ENCODE measurements around the gene ATP2A3.

Gene ATP2A3

DNA sequence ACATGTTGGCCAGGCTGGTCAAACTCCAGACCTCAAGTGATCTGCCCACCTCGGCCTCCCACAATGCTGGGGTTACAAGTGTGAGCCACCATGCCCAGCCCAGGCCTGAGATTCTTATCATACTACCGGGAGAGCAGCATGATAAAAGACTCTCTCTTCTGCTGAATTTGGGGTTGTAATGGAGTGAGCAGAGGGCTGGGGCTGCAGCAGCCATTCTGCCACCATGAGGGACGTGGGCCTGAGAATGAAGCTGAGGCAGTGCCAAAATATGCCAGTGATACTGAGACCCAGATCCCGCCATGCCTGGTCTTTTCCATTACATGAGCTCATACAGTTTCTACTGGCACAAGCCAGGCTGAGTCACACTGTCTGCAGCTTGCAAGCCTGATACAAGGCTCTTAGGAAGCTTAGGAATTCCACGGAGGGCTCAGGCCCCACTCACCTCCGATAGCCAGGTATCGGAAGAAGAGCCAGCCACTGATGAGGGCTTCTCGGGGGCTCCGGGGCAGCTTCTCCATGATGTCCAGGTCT, 28.3 kb downstream of the ATP2A3 start:
- Histone ChIP-seq H2AFZ (ENCODE audit: low read length) (no peak overlapping the region), H3K27ac (ENCODE audit: low read depth, low read length, poor library complexity, severe bottlenecking) (no peak overlapping the region), H3K4me2 (ENCODE audit: low read length) (no peak overlapping the region)

DNA sequence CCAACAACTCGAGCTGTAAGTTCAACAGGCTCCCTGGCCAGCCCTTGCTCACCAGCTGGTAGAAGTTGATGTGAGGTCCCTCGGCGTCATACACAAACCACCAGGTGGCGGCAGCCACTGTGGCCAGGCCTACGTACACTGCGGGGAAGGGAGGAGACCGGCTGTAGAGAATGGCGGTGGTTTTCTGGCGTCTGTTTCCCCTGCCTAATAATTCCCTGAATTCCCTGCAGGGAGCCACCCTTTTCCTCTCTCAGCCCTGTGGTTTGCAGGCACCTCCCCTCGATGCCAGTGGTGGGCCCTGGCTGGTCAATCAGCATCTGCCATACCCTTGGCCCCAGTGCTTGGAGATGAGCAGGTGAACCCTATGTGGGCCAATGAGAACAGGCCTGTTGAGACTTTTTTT, 29.1 kb downstream of the ATP2A3 start:
- no peaks in the 10 kb centered on the region for H4K20me1 ChIP-seq (ENCODE audit: insufficient read depth, low read length)
- H3K36me3 ChIP-seq (ENCODE audit: insufficient read depth, low read length), result peaks cover 95% of the 10 kb centered on the region
- no peaks in the 10 kb centered on the region for H3K9me2 ChIP-seq (ENCODE audit: low read depth, low read length)
- H3K27me3 ChIP-seq (ENCODE audit: insufficient read depth, low read length), result no peaks in the 10 kb centered on the region
- TF ChIP-seq, protein P1, sequence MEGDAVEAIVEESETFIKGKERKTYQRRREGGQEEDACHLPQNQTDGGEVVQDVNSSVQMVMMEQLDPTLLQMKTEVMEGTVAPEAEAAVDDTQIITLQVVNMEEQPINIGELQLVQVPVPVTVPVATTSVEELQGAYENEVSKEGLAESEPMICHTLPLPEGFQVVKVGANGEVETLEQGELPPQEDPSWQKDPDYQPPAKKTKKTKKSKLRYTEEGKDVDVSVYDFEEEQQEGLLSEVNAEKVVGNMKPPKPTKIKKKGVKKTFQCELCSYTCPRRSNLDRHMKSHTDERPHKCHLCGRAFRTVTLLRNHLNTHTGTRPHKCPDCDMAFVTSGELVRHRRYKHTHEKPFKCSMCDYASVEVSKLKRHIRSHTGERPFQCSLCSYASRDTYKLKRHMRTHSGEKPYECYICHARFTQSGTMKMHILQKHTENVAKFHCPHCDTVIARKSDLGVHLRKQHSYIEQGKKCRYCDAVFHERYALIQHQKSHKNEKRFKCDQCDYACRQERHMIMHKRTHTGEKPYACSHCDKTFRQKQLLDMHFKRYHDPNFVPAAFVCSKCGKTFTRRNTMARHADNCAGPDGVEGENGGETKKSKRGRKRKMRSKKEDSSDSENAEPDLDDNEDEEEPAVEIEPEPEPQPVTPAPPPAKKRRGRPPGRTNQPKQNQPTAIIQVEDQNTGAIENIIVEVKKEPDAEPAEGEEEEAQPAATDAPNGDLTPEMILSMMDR (IDR thresholded peaks at IDR 0.05; ENCODE audit: low read length), result peak; percentile 64
- TF ChIP-seq EZH2 (IDR thresholded peaks at IDR 0.05; ENCODE audit: borderline replicate concordance, low read length), result no peak
- H3K9me3 ChIP-seq (ENCODE audit: low read length), result no peaks in the 10 kb centered on the region
- H3K9ac ChIP-seq (ENCODE audit: low read length), result no peak overlapping the region
- H3K27ac ChIP-seq (ENCODE audit: low read depth, low read length, poor library complexity, severe bottlenecking), result no peak overlapping the region
- no peaks in the 10 kb centered on the region for H3F3A ChIP-seq (ENCODE audit: insufficient read depth, low read length)
- H3K4me2 ChIP-seq (ENCODE audit: low read length), result no peak overlapping the region
- no peak overlapping the region for H3K4me3 ChIP-seq (ENCODE audit: low read depth, low read length, poor library complexity, severe bottlenecking)
- no peak overlapping the region for H2AFZ ChIP-seq (ENCODE audit: low read length)
- H3K4me1 ChIP-seq (ENCODE audit: insufficient read depth, low read length, severe bottlenecking), result no peaks in the 10 kb centered on the region
- no peaks in the 10 kb centered on the region for H3K79me2 ChIP-seq (ENCODE audit: insufficient read depth, low read length)

More for the DNA sequence above, 28.3 kb downstream of the ATP2A3 start:
- Histone ChIP-seq H3K9ac (ENCODE audit: low read length) (no peak overlapping the region), H3K9me3 (ENCODE audit: low read length) (no peaks in the 10 kb centered on the region), H3K4me3 (ENCODE audit: low read depth, low read length, poor library complexity, severe bottlenecking) (no peak overlapping the region), H3K79me2 (ENCODE audit: insufficient read depth, low read length) (no peaks in the 10 kb centered on the region), H3F3A (ENCODE audit: insufficient read depth, low read length) (no peaks in the 10 kb centered on the region), H3K4me1 (ENCODE audit: insufficient read depth, low read length, severe bottlenecking) (no peaks in the 10 kb centered on the region), H4K20me1 (ENCODE audit: insufficient read depth, low read length) (no peaks in the 10 kb centered on the region), H3K9me2 (ENCODE audit: low read depth, low read length) (no peaks in the 10 kb centered on the region), H3K36me3 (ENCODE audit: insufficient read depth, low read length) (peaks cover 95% of the 10 kb centered on the region), H3K27me3 (ENCODE audit: insufficient read depth, low read length) (no peaks in the 10 kb centered on the region)
- TF ChIP-seq, protein P1 (IDR thresholded peaks at IDR 0.05; ENCODE audit: low read length), result no peak
- no peak for TF ChIP-seq EZH2 (IDR thresholded peaks at IDR 0.05; ENCODE audit: borderline replicate concordance, low read length)

DNA sequence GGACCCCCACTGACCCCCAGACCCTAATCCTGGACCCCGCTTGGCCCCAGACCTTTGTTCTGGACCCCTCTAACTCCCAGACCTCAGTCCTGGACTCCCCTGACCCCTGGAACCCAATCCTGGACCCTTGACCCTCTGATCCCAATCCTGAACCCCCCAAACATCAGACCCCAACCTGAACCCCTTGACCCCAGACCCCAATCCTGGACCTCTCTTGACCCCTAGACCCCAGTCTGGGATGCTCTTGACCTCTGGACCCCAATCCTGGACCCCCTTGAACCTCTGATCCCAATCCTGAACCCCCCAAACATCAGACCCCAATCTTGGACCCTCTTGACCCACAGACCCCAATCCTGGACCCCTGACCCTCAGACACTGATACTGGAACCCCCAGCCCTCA, 34.5 kb downstream of the ATP2A3 start:
- no peak for TF ChIP-seq EZH2 (IDR thresholded peaks at IDR 0.05; ENCODE audit: borderline replicate concordance, low read length)
- TF ChIP-seq, protein P1 (IDR thresholded peaks at IDR 0.05; ENCODE audit: low read length), result no peak
- H4K20me1 ChIP-seq (ENCODE audit: insufficient read depth, low read length), result no peaks in the 10 kb centered on the region
- no peak overlapping the region for H3K27ac ChIP-seq (ENCODE audit: low read depth, low read length, poor library complexity, severe bottlenecking)
- no peaks in the 10 kb centered on the region for H3K27me3 ChIP-seq (ENCODE audit: insufficient read depth, low read length)
- no peak overlapping the region for H3K9ac ChIP-seq (ENCODE audit: low read length)
- no peak overlapping the region for H3K4me2 ChIP-seq (ENCODE audit: low read length)
- H3K9me3 ChIP-seq (ENCODE audit: low read length), result no peaks in the 10 kb centered on the region
- H2AFZ ChIP-seq (ENCODE audit: low read length), result no peak overlapping the region
- H3K4me3 ChIP-seq (ENCODE audit: low read depth, low read length, poor library complexity, severe bottlenecking), result no peak overlapping the region
- H3K79me2 ChIP-seq (ENCODE audit: insufficient read depth, low read length), result no peaks in the 10 kb centered on the region
- H3F3A ChIP-seq (ENCODE audit: insufficient read depth, low read length), result no peaks in the 10 kb centered on the region
- H3K36me3 ChIP-seq (ENCODE audit: insufficient read depth, low read length), result peaks cover 94% of the 10 kb centered on the region
- no peaks in the 10 kb centered on the region for H3K9me2 ChIP-seq (ENCODE audit: low read depth, low read length)
- H3K4me1 ChIP-seq (ENCODE audit: insufficient read depth, low read length, severe bottlenecking), result no peaks in the 10 kb centered on the region

All from OCI-LY1 (cell line).